Common myeloid progenitor, CD34-positive (primary cell): ENCODE data around the gene LEF1.

Source experiments
- CTCF ChIA-PET: fragments of 350-600 bp; sonication (Branson Sonifier 250); formaldehyde crosslinking; loops from one replicate; lab custom pipeline; 2021; ENCODE audit warnings: antibody characterized with exemption; lab: Charles Lee
- POLR2A ChIA-PET: fragments of 350-600 bp; sonication (Branson Sonifier 250); formaldehyde crosslinking; loops from one replicate; lab custom pipeline; 2021; ENCODE audit warnings: antibody characterized with exemption; lab: Charles Lee
- DNase-seq, 3 donors: peaks; one replicate each; pipeline versions ENCODE4 v3.0.0 to v3.0.0-alpha.2; 2013
- H3K27ac ChIP-seq, 2 experiments: 1 replicate in 1 of 2; 2 replicates in 1 of 2; pipeline ENCODE4 v1.7.0; 2013; ENCODE audit warnings: inconsistent platforms in 2 of 2, low read length in 2 of 2, mild to moderate bottlenecking in 2 of 2, low read depth in 1 of 2, moderate library complexity in 1 of 2; ENCODE audit not compliant: severe bottlenecking in 2 of 2, insufficient read depth in 1 of 2, poor library complexity in 1 of 2
- H3K27me3 ChIP-seq, 5 experiments: replicated peaks in 2 of 5; 1 replicate in 3 of 5; 2 replicates in 2 of 5; pipeline versions ENCODE4 v1.6.1 to v1.7.0; 2013; ENCODE audit warnings: low read length in 4 of 5, mild to moderate bottlenecking in 2 of 5, moderate library complexity in 2 of 5, inconsistent platforms in 1 of 5; ENCODE audit not compliant: insufficient read depth in 5 of 5, control insufficient read depth in 4 of 5
- H3K36me3 ChIP-seq, 4 experiments: 1 replicate in 2 of 4; 2 replicates in 2 of 4; pipeline versions ENCODE4 v1.6.1 to v1.7.0; 2013; ENCODE audit warnings: low read length in 3 of 4, control low read depth in 1 of 4, mild to moderate bottlenecking in 1 of 4; ENCODE audit not compliant: control insufficient read depth in 4 of 4, insufficient read depth in 4 of 4
- H3K4me1 ChIP-seq, 4 experiments: 1 replicate in 3 of 4; 2 replicates in 1 of 4; pipeline versions ENCODE4 v1.6.1 to v1.7.1; 2013; ENCODE audit warnings: low read length in 3 of 4, mild to moderate bottlenecking in 3 of 4, control low read depth in 1 of 4, inconsistent platforms in 1 of 4, moderate library complexity in 1 of 4; ENCODE audit not compliant: control insufficient read depth in 4 of 4, insufficient read depth in 4 of 4; ENCODE audit errors: control extremely low read depth in 1 of 4
- H3K4me3 ChIP-seq, 7 experiments: 1 replicate in 4 of 7; 2 replicates in 3 of 7; pipeline versions ENCODE4 v1.5.1 to v1.7.0; 2013; ENCODE audit warnings: mild to moderate bottlenecking in 7 of 7, low read length in 6 of 7, moderate library complexity in 6 of 7, inconsistent platforms in 2 of 7, low read depth in 2 of 7, control low read depth in 1 of 7; ENCODE audit not compliant: insufficient read depth in 4 of 7, control insufficient read depth in 1 of 7; ENCODE audit errors: extremely low read depth in 1 of 7
- H3K9me3 ChIP-seq, 5 experiments: 1 replicate in 4 of 5; 2 replicates in 1 of 5; pipeline versions ENCODE4 v1.6.1 to v1.7.1; 2013; ENCODE audit warnings: low read length in 4 of 5, mild to moderate bottlenecking in 2 of 5, inconsistent platforms in 1 of 5, low read depth in 1 of 5, moderate library complexity in 1 of 5; ENCODE audit not compliant: control insufficient read depth in 4 of 5, insufficient read depth in 2 of 5; ENCODE audit errors: control extremely low read depth in 1 of 5
- WGBS: methylation state at CpG from one replicate; pipeline ENCODE4 v1.1.5; 2013; ENCODE audit not compliant: insufficient coverage; 5-methylcytosine and 5-hydroxymethylcytosine counted together

Gene LEF1

DNA sequence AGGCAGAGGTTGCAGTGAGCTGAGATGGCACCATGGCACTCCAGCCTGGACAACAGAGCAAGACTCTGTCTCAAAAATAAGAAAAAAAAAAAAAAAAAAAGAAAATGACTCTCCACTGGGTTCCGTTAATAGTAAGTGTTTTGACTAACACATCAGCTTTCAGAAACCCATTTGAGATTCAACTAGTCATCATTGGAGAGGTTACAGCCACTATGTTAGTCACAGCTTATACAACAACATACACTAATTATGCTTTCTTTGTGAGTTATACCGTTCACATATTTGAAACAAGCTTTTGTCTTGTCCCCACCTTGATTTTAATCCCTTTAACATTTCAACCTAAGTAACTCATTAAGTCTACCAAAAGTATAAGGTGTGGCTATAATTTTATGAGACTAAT, 130.8 kb downstream of the LEF1 start:
- ChIA-PET CTCF (no interaction called here), POLR2A (no interaction called here)
- DNase-seq: no peak

DNA sequence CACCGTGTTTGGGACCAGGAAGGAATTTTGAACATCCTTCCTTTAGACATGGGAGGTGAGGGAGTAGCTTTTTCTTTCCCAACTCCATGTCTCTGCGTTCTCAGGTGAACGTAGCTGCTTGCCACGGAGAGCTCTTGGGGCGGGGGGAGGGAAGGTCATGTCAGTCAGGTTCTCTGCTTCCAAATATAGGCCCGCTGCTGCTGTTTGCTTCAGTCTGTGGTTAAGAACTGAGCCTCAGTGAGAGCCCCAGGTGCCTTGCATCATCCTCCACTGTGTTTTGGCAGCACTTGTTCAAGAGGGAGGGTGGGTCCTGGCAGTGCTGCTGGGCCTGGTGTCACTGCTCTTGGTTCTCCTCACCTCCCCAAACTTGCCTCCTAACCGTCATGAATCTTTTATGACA, 132.5 kb downstream of the LEF1 start:
- 85% methylated on average over 5 of the region's 7 CpGs for WGBS
- peak in 2 of 3 donors; percentile 30 to 49 for DNase-seq
- no peak overlapping the region for H3K4me3 ChIP-seq
- H3K27me3 ChIP-seq: no peaks in the 10 kb centered on the region
- peaks cover 0 to 20% (median 15%) of the 10 kb centered on the region in 4 experiments for H3K4me1 ChIP-seq
- H3K36me3 ChIP-seq: peaks cover 0 to 29% (median 18%) of the 10 kb centered on the region in 4 experiments
- H3K27ac ChIP-seq: no peak overlapping the region
- CTCF ChIA-PET: interaction anchor here (0.5 to 1.3 kb wide), 4 partner anchors 22 to 1370 kb away, joined by 3 to 4 read pairs (median 3); no protein-coding TSS in a partner anchor
- H3K9me3 ChIP-seq: no peaks in the 10 kb centered on the region
- POLR2A ChIA-PET: no interaction called here

More for the DNA sequence above, 130.8 kb downstream of the LEF1 start:
- WGBS: 100% methylated on average over 1 of the region's 2 CpGs
- Histone ChIP-seq H3K27ac (no peak overlapping the region), H3K36me3 (peaks cover 0 to 21% (median 11%) of the 10 kb centered on the region in 4 experiments), H3K4me1 (peaks cover 0 to 20% (median 15%) of the 10 kb centered on the region in 4 experiments), H3K4me3 (no peak overlapping the region), H3K9me3 (no peaks in the 10 kb centered on the region), H3K27me3 (no peaks in the 10 kb centered on the region)

DNA sequence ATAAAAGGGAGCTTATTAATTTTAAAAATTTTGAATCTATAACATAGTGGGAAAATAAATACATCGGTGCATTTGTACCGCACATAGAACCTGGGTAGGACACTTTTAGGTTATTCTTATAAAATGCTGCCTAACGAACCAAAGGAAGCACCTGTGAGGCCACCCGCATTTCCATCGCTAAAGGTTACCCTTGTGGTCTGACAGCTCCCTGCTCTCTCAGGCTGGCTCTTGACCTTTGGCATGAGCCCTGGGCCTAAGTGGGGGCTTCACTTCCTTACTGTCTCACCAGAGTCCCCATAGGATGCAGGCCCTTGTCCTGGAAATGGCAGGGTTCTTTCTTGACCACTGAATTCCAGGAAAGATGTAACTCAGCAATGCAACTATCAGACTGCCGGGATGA, 133.0 kb downstream of the LEF1 start:
- Histone ChIP-seq H3K27me3 (no peaks in the 10 kb centered on the region), H3K9me3 (no peaks in the 10 kb centered on the region), H3K27ac (no peak overlapping the region), H3K4me1 (peaks cover 0 to 20% (median 15%) of the 10 kb centered on the region in 4 experiments), H3K4me3 (no peak overlapping the region), H3K36me3 (peaks cover 0 to 32% (median 20%) of the 10 kb centered on the region in 4 experiments)
- WGBS: 68% methylated on average over 5 of the region's 6 CpGs
- ChIA-PET POLR2A (no interaction called here), CTCF (interaction anchor here (0.6 to 1.5 kb wide), 4 partner anchors 16 to 1370 kb away, joined by 3 to 5 read pairs (median 4); no protein-coding TSS in a partner anchor)
- DNase-seq: peak in 2 of 3 donors; percentile 62 to 77

DNA sequence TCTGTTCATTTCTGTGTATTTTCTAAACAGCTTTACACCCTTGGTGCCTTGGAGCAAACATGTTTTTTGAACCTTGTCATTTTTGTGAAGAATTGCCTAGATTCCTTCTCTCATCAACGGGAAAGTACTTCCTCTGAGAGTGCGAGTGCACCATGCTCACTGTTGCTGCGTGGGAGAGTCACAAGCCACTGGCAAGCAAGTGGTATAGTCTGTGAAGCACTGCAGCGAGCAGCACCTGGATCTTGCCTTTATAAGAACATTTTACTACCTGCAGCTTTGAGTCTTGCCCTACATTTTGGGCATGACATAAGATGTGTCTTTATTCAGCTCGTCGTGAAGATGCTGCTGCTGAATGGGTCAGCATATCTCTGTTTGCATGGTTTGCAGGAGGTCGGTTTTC, 134.2 kb downstream of the LEF1 start:
- H3K36me3 ChIP-seq: peaks cover 0 to 39% (median 24%) of the 10 kb centered on the region in 4 experiments
- no peak overlapping the region for H3K4me3 ChIP-seq
- H3K27ac ChIP-seq: no peak overlapping the region
- peaks cover 0 to 22% (median 15%) of the 10 kb centered on the region in 4 experiments for H3K4me1 ChIP-seq
- 90% methylated on average over 7 of the region's 7 CpGs for WGBS
- ChIA-PET POLR2A (no interaction called here), CTCF (interaction anchor here (1.5 kb wide), 1 partner anchor 15 kb away, joined by 5 read pairs; no protein-coding TSS in a partner anchor)
- no peaks in the 10 kb centered on the region for H3K27me3 ChIP-seq
- no peaks in the 10 kb centered on the region for H3K9me3 ChIP-seq
- no peak for DNase-seq

DNA sequence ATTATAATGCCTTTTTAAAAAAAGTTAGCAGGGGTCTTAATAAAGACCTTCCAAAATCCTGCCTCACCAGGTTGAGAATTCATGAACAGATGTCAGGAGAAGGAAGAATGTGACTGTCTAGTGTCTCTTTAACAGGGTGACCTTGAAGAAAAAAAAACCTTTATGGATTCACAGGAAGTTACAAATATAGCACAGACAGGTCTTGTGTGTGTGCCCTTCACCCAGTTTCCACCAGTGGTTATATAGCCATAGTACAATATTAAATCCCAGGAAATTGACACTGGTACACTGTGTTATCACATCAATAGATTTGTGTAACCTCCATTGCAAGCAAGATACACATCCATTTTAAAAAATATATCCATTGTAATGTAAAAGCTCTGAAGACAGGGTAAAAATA, 135.4 kb downstream of the LEF1 start:
- POLR2A ChIA-PET: no interaction called here
- CTCF ChIA-PET: no interaction called here
- no peak overlapping the region for H3K27ac ChIP-seq
- DNase-seq: no peak
- no peaks in the 10 kb centered on the region for H3K27me3 ChIP-seq
- no peaks in the 10 kb centered on the region for H3K9me3 ChIP-seq
- peaks cover 0 to 49% (median 32%) of the 10 kb centered on the region in 4 experiments for H3K36me3 ChIP-seq
- H3K4me1 ChIP-seq: peaks cover 0 to 22% (median 15%) of the 10 kb centered on the region in 4 experiments
- H3K4me3 ChIP-seq: no peak overlapping the region

DNA sequence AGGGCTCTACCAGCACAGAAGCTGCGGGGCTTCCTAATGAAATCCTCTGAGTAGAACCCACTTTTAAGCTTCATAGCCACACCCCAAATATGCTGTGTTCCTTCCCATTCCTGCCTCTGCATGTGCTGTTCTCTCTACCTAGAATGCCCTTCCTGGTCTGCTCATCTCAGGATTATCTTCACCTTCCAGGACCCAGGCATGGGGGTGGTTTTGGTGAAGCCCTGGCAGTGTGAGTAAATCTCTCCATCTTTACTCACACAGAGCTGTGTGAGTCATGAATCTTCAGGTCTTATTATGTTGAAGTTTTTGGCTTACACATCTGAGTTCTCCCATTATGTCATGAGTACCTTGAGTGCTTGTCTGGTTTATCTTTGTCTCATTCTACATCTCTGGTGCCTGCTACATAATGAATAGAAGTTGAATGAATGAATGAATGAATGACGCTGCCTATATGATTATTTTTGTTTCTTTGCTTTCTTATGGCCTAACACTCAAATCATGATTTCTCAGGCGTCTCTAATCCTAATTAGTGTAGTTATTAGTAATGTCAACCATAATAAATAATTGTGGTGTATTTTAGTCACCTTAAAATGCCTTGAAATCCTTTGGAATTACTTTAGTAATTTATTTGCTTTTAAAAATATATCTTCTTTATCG, 137.2 kb downstream of the LEF1 start:
- H3K27me3 ChIP-seq: no peaks in the 10 kb centered on the region
- H3K9me3 ChIP-seq: no peaks in the 10 kb centered on the region
- peaks cover 0 to 22% (median 15%) of the 10 kb centered on the region in 4 experiments for H3K4me1 ChIP-seq
- no peak overlapping the region for H3K27ac ChIP-seq
- ChIA-PET POLR2A (no interaction called here), CTCF (interaction anchor here (3.2 to 3.3 kb wide), 2 partner anchors 12 to 29 kb away, joined by 12 to 22 read pairs; no protein-coding TSS in a partner anchor)
- no peak overlapping the region for H3K4me3 ChIP-seq
- DNase-seq: no peak
- WGBS: 100% methylated on average over 1 of the region's 4 CpGs
- peaks cover 0 to 65% (median 48%) of the 10 kb centered on the region in 4 experiments for H3K36me3 ChIP-seq

DNA sequence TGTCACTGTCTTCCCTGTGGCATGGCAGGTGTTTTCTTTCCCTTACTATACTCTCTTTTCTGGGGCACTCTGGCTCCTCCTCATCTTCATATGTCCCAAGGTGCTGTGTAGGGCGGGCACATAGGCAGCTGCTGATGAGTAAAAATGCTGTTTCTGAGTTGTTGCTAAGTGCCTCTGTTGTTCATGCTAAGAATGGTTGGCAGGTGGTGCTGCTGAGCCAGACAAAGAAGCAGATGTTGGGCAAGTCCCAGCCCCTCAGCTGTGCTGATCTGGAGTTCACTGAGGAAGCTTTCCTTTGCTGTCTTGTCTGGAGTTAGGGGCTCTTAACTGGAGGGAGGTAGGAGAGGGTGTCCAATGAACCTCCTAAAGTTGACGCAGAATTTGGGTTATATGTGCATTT, 138.4 kb downstream of the LEF1 start:
- CTCF ChIA-PET: interaction anchor here (0.8 to 3.3 kb wide), 4 partner anchors 11 to 542 kb away, joined by 3 to 22 read pairs (median 10); no protein-coding TSS in a partner anchor
- POLR2A ChIA-PET: no interaction called here
- H3K4me1 ChIP-seq: peaks cover 0 to 11% (median 7%) of the 10 kb centered on the region in 4 experiments
- no peak overlapping the region for H3K27ac ChIP-seq
- DNase-seq: peak; percentile 39 to 71 (median 68)
- no peaks in the 10 kb centered on the region for H3K27me3 ChIP-seq
- no peak overlapping the region for H3K4me3 ChIP-seq
- H3K36me3 ChIP-seq: peaks cover 0 to 73% (median 48%) of the 10 kb centered on the region in 4 experiments
- 100% methylated on average over 1 of the region's 2 CpGs for WGBS
- no peaks in the 10 kb centered on the region for H3K9me3 ChIP-seq
